ENCODE measurements around the gene ZNF792. TPM values are rescaled to one million over a fixed set of nuclear protein-coding genes. Genes with fewer than 3 reads are reported as not detected.
A peak's percentile ranks its signal among the peaks of the same experiment; 100 is the strongest.

The ZNF792 gene
- total RNA-seq, 2 donors from 2014 or later, result 30.2 to 32.1 TPM

- no peaks in the 10 kb centered on the region for H3K9me3 Mint-ChIP-seq
- Histone ChIP-seq H3K27ac (ENCODE audit: low read depth, low read length) (peak overlapping the region; percentile 66), H3K36me3 (ENCODE audit: control insufficient read depth, insufficient read depth, low read length) (peaks cover 5% of the 10 kb centered on the region), H3K9me3 (ENCODE audit: control insufficient read depth, low read length) (no peaks in the 10 kb centered on the region), H3K9ac (ENCODE audit: extremely low read depth, low read length, poor library complexity, severe bottlenecking) (peak overlapping the region; percentile 67), H3K27me3 (ENCODE audit: control insufficient read depth, insufficient read depth, low read length, poor library complexity, severe bottlenecking) (no peaks in the 10 kb centered on the region), H3K4me3 (ENCODE audit: low read length) (peak overlapping the region; percentile 93), H3K4me1 (ENCODE audit: control insufficient read depth, insufficient read depth, low read length) (no peaks in the 10 kb centered on the region)
- peaks cover 19% of the 10 kb centered on the region for H3K36me3 Mint-ChIP-seq (ENCODE audit: low read depth)
- peaks cover 43% of the 10 kb centered on the region for H3K4me1 Mint-ChIP-seq
- whole genome bisulfite sequencing, 2 experiments (ENCODE audit: insufficient coverage in 1 of 2, insufficient read length in 1 of 2), result 4 to 5% methylated on average over 22 to 46 of the region's 46 CpGs
- H3K4me3 Mint-ChIP-seq, result peak overlapping the region; percentile 85
- no peaks in the 10 kb centered on the region for H3K27me3 Mint-ChIP-seq (ENCODE audit: insufficient read depth)
- H3K27ac Mint-ChIP-seq, result peak overlapping the region; percentile 93
- peak; percentile 71 for DNase-seq
- TF ChIP-seq CTCF (conservative IDR thresholded peaks at IDR 0.05), result no peak
Measured at GRCh38 chr19:35000647-35001501, 36.8 kb upstream of the ZNF792 start.

GRCh38 chr19:35000338-35000646, 36.3 kb upstream of the ZNF792 start:
- no peaks in the 10 kb centered on the region for H3K27me3 Mint-ChIP-seq (ENCODE audit: insufficient read depth)
- H3K4me3 Mint-ChIP-seq, result peak overlapping the region; percentile 85
- H3K4me3 ChIP-seq (ENCODE audit: low read length), result peak overlapping the region; percentile 79
- no peaks in the 10 kb centered on the region for H3K27me3 ChIP-seq (ENCODE audit: control insufficient read depth, insufficient read depth, low read length, poor library complexity, severe bottlenecking)
- peaks cover 5% of the 10 kb centered on the region for H3K36me3 ChIP-seq (ENCODE audit: control insufficient read depth, insufficient read depth, low read length)
- DNase-seq, result no peak
- WGBS, 2 experiments (ENCODE audit: insufficient coverage in 1 of 2, insufficient read length in 1 of 2), result 0% methylated on average over 34 of the region's 37 CpGs; no CpG with 5 or more reads in 1 of the 2 experiments
- no peak overlapping the region for H3K27ac Mint-ChIP-seq
- H3K36me3 Mint-ChIP-seq (ENCODE audit: low read depth), result peaks cover 15% of the 10 kb centered on the region
- H3K27ac ChIP-seq (ENCODE audit: low read depth, low read length), result no peak overlapping the region
- H3K4me1 ChIP-seq (ENCODE audit: control insufficient read depth, insufficient read depth, low read length), result no peaks in the 10 kb centered on the region
- H3K9me3 ChIP-seq (ENCODE audit: control insufficient read depth, low read length), result no peaks in the 10 kb centered on the region
- H3K9ac ChIP-seq (ENCODE audit: extremely low read depth, low read length, poor library complexity, severe bottlenecking), result no peak overlapping the region
- peaks cover 43% of the 10 kb centered on the region for H3K4me1 Mint-ChIP-seq
- no peaks in the 10 kb centered on the region for H3K9me3 Mint-ChIP-seq
- no peak for TF ChIP-seq CTCF (conservative IDR thresholded peaks at IDR 0.05)

- WGBS, 2 experiments (ENCODE audit: insufficient coverage in 1 of 2, insufficient read length in 1 of 2), result 4 to 8% methylated on average over 7 to 33 of the region's 45 CpGs
- H3K27ac Mint-ChIP-seq, result peak within 1 kb of the TSS; percentile 93
- Histone ChIP-seq H3K9me3 (ENCODE audit: control insufficient read depth, low read length) (no peaks in the 10 kb centered on the region), H3K36me3 (ENCODE audit: control insufficient read depth, insufficient read depth, low read length) (peaks cover 5% of the 10 kb centered on the region), H3K9ac (ENCODE audit: extremely low read depth, low read length, poor library complexity, severe bottlenecking) (peak within 1 kb of the TSS; percentile 67), H3K4me1 (ENCODE audit: control insufficient read depth, insufficient read depth, low read length) (no peaks in the 10 kb centered on the region), H3K27ac (ENCODE audit: low read depth, low read length) (peak within 1 kb of the TSS; percentile 89), H3K27me3 (ENCODE audit: control insufficient read depth, insufficient read depth, low read length, poor library complexity, severe bottlenecking) (no peaks in the 10 kb centered on the region), H3K4me3 (ENCODE audit: low read length) (peak within 1 kb of the TSS; percentile 93)
- peak; percentile 93 for DNase-seq
- TF ChIP-seq CTCF (conservative IDR thresholded peaks at IDR 0.05), result no peak
- peaks cover 15% of the 10 kb centered on the region for H3K36me3 Mint-ChIP-seq (ENCODE audit: low read depth)
- no peaks in the 10 kb centered on the region for H3K27me3 Mint-ChIP-seq (ENCODE audit: insufficient read depth)
- peaks cover 2% of the 10 kb centered on the region for H3K9me3 Mint-ChIP-seq
- peaks cover 43% of the 10 kb centered on the region for H3K4me1 Mint-ChIP-seq
- H3K4me3 Mint-ChIP-seq, result peak within 1 kb of the TSS; percentile 85
Measured at GRCh38 chr19:34999498-35000337, 35.7 kb upstream of the ZNF792 start, which contains the start of gene GRAMD1A. Gene GRAMD1A (plus strand): TSS chr19:35000323. CDS start chr19:35000479, 156 bp downstream.

All from endodermal cell (in vitro differentiated cells).